Retinal pigment epithelial cell (primary cell): ENCODE results near the gene FCN1.

Experiments
- DNase-seq: peaks from one replicate; pipeline ENCODE4 v3.0.0-alpha.2; 2010; ENCODE audit warnings: low read depth
- H3K4me3 ChIP-seq: 2 replicates; pipeline ENCODE4 v1.5.1; 2011; ENCODE audit warnings: mild to moderate bottlenecking, low read length, control low read depth, moderate library complexity
- CTCF ChIP-seq: conservative IDR thresholded peaks from 2 replicates; pipeline ENCODE4 v1.5.1; 2011; ENCODE audit warnings: low read depth, low read length, control low read depth, inconsistent platforms

Gene FCN1

GRCh38 chr9:134917431-134918373 lies at the start of gene FCN1:
TSS of gene FCN1 (minus strand) at chr9:134917912. CDS start at chr9:134917871, 41 bp downstream.
- DNase-seq, result no peak
- H3K4me3 ChIP-seq, result no peak within 1 kb of the TSS
- no peak for TF ChIP-seq CTCF

- no peak overlapping the region for H3K4me3 ChIP-seq
- no peak for TF ChIP-seq CTCF
- no peak for DNase-seq
Observed at GRCh38 chr9:134966697-134967546, 49.2 kb upstream of the FCN1 start.

- DNase-seq, result no peak
- H3K4me3 ChIP-seq, result no peak overlapping the region
- no peak for TF ChIP-seq CTCF
Observed at GRCh38 chr9:134966270-134966669, 48.6 kb upstream of the FCN1 start.

GRCh38 chr9:134965851-134966250 lies 48.1 kb upstream of the FCN1 start:
- H3K4me3 ChIP-seq, result no peak overlapping the region
- no peak for TF ChIP-seq CTCF
- DNase-seq, result no peak

GRCh38 chr9:134965411-134965810 lies 47.7 kb upstream of the FCN1 start:
- no peak for TF ChIP-seq CTCF
- no peak overlapping the region for H3K4me3 ChIP-seq
- no peak for DNase-seq

- no peak overlapping the region for H3K4me3 ChIP-seq
- DNase-seq, result no peak
- no peak for TF ChIP-seq CTCF
Observed at GRCh38 chr9:134964271-134965055, 46.8 kb upstream of the FCN1 start.
